Vagina (tissue), 2 donors: Measurements from ENCODE around the gene ST7. TPM values are rescaled to one million over a fixed set of nuclear protein-coding genes. Genes with fewer than 3 reads are reported as not detected.

ENCODE experiments used
- DNase-seq, 2 donors: peaks; one replicate each; pipeline ENCODE4 v3.0.0-alpha.2; 2017; ENCODE audit errors: extremely low spot score in 2 of 2
- H3K27ac ChIP-seq: fragments of 200-600 bp; sonication (generic); one replicate; pipeline ENCODE4 v1.5.1; 2019
- H3K27me3 ChIP-seq: fragments of 200-600 bp; sonication (generic); one replicate; pipeline ENCODE4 v1.5.1; 2019
- H3K36me3 ChIP-seq, 2 donors: fragments of 200-600 bp; sonication (generic); one replicate each; pipeline ENCODE4 v1.5.1; 2017 to 2019
- H3K4me1 ChIP-seq: fragments of 200-600 bp; sonication (generic); one replicate; pipeline ENCODE4 v1.5.1; 2019
- H3K4me3 ChIP-seq, 2 donors: fragments of 200-600 bp; sonication (generic); 1 replicate in 1 of 2; 2 replicates in 1 of 2; pipeline ENCODE4 v1.5.1; 2016 to 2019
- H3K9me3 ChIP-seq: fragments of 200-600 bp; sonication (generic); one replicate; pipeline ENCODE4 v1.5.1; 2019
- POLR2A ChIP-seq, 2 donors: fragments of 450-650 bp; IDR thresholded peaks; one replicate each; pipeline ENCODE4 v1.6.1; 2017; ENCODE audit warnings: antibody characterized with exemption in 2 of 2, mild to moderate bottlenecking in 2 of 2, moderate library complexity in 2 of 2
- POLR2AphosphoS5 ChIP-seq, 2 donors: sonication (generic); formaldehyde crosslinking; IDR thresholded peaks; one replicate each; pipeline ENCODE4 v1.9.0; 2017; ENCODE audit warnings: antibody characterized with exemption in 2 of 2, mild to moderate bottlenecking in 2 of 2, low read depth in 1 of 2; ENCODE audit not compliant: insufficient read depth in 1 of 2
- intact Hi-C: fragments of 100-400 bp; cut with DNase I; formaldehyde crosslinking; loops from one replicate; pipeline ENCODE4 v1.15.1; 2023
- total RNA-seq: library from RNA; depleted of rRNA; stranded (reverse); fragments of >200 nt; gene quantifications from one replicate; pipeline ENCODE4 v1.2.3, GENCODE V29; 2016
- TF ChIP-seq, protein P1 (sequence below), 3 experiments: fragments of 450-650 bp in 2 of 3; fragments of 200-600 bp in 1 of 3; sonication (generic) in 1 of 3; IDR thresholded peaks; one replicate each; pipeline ENCODE4 v1.5.1; 2017 to 2019; ENCODE audit warnings: antibody characterized with exemption in 3 of 3, mild to moderate bottlenecking in 2 of 3, moderate library complexity in 2 of 3

Gene ST7
- total RNA-seq, 1 donor from 2014 or later = 15.2 TPM

DNA sequence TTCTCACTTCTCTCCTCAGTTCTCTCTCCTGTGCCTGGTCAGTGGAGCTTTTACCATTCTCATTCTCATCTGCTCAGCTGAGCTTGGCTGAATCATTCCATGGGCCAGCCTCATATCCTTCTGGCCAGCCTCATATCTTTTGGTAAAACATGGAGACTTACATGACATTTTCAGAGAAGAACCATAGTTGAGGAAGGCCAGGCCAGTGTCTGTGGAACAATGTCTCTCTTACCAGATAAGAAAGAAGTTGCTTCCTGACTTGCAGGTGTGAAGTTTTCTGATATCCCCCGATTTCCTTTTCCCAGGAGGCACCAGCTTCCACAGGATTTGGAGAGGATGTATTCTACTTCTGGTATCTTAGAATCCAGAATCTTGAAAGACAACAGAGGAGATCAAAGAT is 24.7 kb downstream of the ST7 start:
- no peak for TF ChIP-seq POLR2AphosphoS5 (IDR thresholded peaks at IDR 0.05; ENCODE audit: insufficient read depth in 1 of 2, low read depth in 1 of 2)
- no peak for TF ChIP-seq POLR2A (IDR thresholded peaks at IDR 0.05)
- TF ChIP-seq, protein P1, sequence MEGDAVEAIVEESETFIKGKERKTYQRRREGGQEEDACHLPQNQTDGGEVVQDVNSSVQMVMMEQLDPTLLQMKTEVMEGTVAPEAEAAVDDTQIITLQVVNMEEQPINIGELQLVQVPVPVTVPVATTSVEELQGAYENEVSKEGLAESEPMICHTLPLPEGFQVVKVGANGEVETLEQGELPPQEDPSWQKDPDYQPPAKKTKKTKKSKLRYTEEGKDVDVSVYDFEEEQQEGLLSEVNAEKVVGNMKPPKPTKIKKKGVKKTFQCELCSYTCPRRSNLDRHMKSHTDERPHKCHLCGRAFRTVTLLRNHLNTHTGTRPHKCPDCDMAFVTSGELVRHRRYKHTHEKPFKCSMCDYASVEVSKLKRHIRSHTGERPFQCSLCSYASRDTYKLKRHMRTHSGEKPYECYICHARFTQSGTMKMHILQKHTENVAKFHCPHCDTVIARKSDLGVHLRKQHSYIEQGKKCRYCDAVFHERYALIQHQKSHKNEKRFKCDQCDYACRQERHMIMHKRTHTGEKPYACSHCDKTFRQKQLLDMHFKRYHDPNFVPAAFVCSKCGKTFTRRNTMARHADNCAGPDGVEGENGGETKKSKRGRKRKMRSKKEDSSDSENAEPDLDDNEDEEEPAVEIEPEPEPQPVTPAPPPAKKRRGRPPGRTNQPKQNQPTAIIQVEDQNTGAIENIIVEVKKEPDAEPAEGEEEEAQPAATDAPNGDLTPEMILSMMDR (IDR thresholded peaks at IDR 0.05) = no peak
- H3K27ac ChIP-seq = no peak overlapping the region
- H3K4me1 ChIP-seq = no peaks in the 10 kb centered on the region

DNA sequence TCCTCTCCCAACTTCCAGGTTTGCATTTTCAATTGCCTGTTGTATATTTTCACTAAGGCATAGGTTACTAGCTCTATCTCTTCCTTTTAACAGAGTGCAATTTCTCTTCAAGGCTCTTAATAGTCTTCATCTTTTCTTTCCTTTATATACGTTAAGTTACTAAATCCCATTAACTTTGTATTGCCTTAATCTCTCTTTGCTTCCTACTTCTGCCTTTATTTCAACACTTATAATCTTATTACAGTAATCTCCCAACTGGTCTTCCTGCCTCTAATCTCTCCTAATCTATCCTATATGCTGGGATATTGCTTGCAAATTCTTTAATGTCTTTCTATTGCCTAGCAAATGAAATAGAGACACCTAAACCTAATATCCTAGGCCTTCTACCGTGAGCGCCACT is 26.1 kb downstream of the ST7 start:
- no peak overlapping the region for H3K27ac ChIP-seq
- no peaks in the 10 kb centered on the region for H3K27me3 ChIP-seq
- no peaks in the 10 kb centered on the region for H3K4me1 ChIP-seq
- intact Hi-C loops = no loop called here
- TF ChIP-seq POLR2A (IDR thresholded peaks at IDR 0.05) = no peak
- no peak for TF ChIP-seq POLR2AphosphoS5 (IDR thresholded peaks at IDR 0.05; ENCODE audit: insufficient read depth in 1 of 2, low read depth in 1 of 2)
- TF ChIP-seq, protein P1 (IDR thresholded peaks at IDR 0.05) = no peak
- no peaks in the 10 kb centered on the region for H3K9me3 ChIP-seq
- H3K36me3 ChIP-seq = no peaks in the 10 kb centered on the region
- H3K4me3 ChIP-seq = no peak overlapping the region
- no peak for DNase-seq

More for the DNA sequence above, 24.7 kb downstream of the ST7 start:
- no peaks in the 10 kb centered on the region for H3K9me3 ChIP-seq
- DNase-seq = no peak
- no peaks in the 10 kb centered on the region for H3K27me3 ChIP-seq
- intact Hi-C loops = no loop called here
- H3K36me3 ChIP-seq = no peaks in the 10 kb centered on the region
- no peak overlapping the region for H3K4me3 ChIP-seq

DNA sequence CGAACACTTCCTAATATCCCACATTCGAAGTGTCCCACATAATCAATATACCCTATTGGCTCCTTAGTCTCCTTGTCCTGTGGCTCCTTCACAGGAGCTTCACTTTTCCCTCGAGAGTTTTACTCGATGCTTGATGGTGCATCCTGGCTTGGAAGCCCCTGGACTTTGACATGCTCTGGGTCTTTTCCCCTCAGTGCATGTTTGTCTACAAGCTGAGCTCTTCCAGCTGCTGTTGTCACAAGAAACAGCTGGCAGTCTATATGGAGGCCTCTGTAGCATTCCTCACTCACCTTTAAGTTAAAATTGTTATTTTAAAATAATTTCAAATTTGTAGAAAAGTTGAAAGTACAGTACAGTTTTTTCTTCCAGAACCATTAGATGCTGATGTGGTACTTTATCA is 27.1 kb downstream of the ST7 start:
- H3K27me3 ChIP-seq = no peaks in the 10 kb centered on the region
- no peaks in the 10 kb centered on the region for H3K36me3 ChIP-seq
- H3K4me3 ChIP-seq = no peak overlapping the region
- intact Hi-C loops = no loop called here
- no peaks in the 10 kb centered on the region for H3K4me1 ChIP-seq
- TF ChIP-seq, protein P1 (IDR thresholded peaks at IDR 0.05) = no peak
- TF ChIP-seq POLR2AphosphoS5 (IDR thresholded peaks at IDR 0.05; ENCODE audit: insufficient read depth in 1 of 2, low read depth in 1 of 2) (no peak), POLR2A (IDR thresholded peaks at IDR 0.05) (no peak)
- no peak for DNase-seq
- no peaks in the 10 kb centered on the region for H3K9me3 ChIP-seq
- H3K27ac ChIP-seq = no peak overlapping the region

DNA sequence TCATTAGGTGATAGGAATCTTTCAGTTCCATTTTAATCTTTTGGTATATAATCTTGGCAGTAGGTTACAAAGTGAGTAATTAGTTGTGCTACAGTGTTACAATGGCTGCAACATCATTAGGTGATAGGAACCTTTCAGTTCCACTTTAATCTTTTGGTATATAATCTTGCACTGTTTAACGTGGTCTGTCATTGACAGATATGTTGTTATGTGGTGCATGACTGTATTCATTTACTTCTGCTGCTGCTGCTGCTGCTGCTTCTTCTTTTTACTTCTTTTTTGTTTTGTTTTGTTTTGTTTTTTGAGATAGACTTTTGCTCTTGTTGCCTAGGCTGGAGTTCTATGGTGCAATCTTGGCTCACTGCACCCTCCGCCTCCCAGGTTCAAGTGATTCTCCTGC is 28.6 kb downstream of the ST7 start:
- Histone ChIP-seq H3K4me3 (no peak overlapping the region), H3K4me1 (no peaks in the 10 kb centered on the region), H3K9me3 (no peaks in the 10 kb centered on the region), H3K36me3 (no peaks in the 10 kb centered on the region), H3K27me3 (no peaks in the 10 kb centered on the region), H3K27ac (no peak overlapping the region)
- intact Hi-C loops = no loop called here
- TF ChIP-seq, protein P1 (IDR thresholded peaks at IDR 0.05) = no peak
- TF ChIP-seq POLR2A (IDR thresholded peaks at IDR 0.05) (no peak), POLR2AphosphoS5 (IDR thresholded peaks at IDR 0.05; ENCODE audit: insufficient read depth in 1 of 2, low read depth in 1 of 2) (no peak)
- DNase-seq = no peak

DNA sequence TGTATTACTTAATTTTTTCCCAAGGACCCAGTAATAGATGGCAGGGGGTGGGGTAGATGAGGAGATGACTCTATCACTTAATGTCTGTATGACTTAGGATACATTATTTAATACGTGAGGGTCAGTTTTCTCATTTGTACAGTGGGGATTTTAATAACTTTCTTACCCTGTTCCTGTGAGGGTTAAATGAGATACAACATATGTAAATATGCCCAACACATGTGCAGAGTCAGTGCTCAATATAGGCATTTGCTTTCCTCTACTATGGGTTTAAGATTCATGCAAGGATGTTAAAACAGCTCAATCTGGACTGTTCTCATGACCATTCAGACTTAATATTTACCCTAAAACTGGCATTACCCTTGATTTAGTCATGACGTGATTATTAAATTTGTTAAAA is 31.2 kb downstream of the ST7 start:
- TF ChIP-seq, protein P1 (IDR thresholded peaks at IDR 0.05) = no peak
- no peak for TF ChIP-seq POLR2AphosphoS5 (IDR thresholded peaks at IDR 0.05; ENCODE audit: insufficient read depth in 1 of 2, low read depth in 1 of 2)
- TF ChIP-seq POLR2A (IDR thresholded peaks at IDR 0.05) = no peak
- no peaks in the 10 kb centered on the region for H3K27me3 ChIP-seq
- H3K9me3 ChIP-seq = no peaks in the 10 kb centered on the region
- H3K4me1 ChIP-seq = no peaks in the 10 kb centered on the region
- no peaks in the 10 kb centered on the region for H3K36me3 ChIP-seq
- no peak for DNase-seq
- intact Hi-C loops = no loop called here
- H3K4me3 ChIP-seq = no peak overlapping the region
- H3K27ac ChIP-seq = no peak overlapping the region
